OCI-LY7 (cell line): Measurements from ENCODE around the gene IL1RAPL2.

Experiments used
- CTCF ChIP-seq: fragments of 200-600 bp; sonication (generic); conservative IDR thresholded peaks from 2 replicates; pipeline ENCODE4 v1.5.1; 2014; ENCODE audit warnings: mild to moderate bottlenecking, antibody characterized with exemption, low read length, moderate library complexity, mixed read lengths
- EZH2phosphoT487 ChIP-seq: fragments of 200-600 bp; sonication (generic); IDR thresholded peaks from 2 replicates; pipeline ENCODE4 v1.6.1; 2018; ENCODE audit warnings: low read depth, borderline replicate concordance, mild to moderate bottlenecking, mixed run types, antibody characterized with exemption, low read length, moderate library complexity, mixed read lengths

- no peak for TF ChIP-seq CTCF
- TF ChIP-seq EZH2phosphoT487: no peak
These were observed 1187.4 kb downstream of the IL1RAPL2 start for GRCh38 chrX:105753411-105753810.
